ENCODE results near the gene FHL1. TPM values are rescaled to one million over a fixed set of nuclear protein-coding genes. Genes with fewer than 3 reads are reported as not detected.
"Not testable (repeated sequence)": the region's sequence is repeated elsewhere in the genome, so short reads cannot be mapped to it uniquely, and the experiment has no call there.

The FHL1 gene
- total RNA-seq, 1 experiment from 2014 or later: 51.8 TPM

DNA sequence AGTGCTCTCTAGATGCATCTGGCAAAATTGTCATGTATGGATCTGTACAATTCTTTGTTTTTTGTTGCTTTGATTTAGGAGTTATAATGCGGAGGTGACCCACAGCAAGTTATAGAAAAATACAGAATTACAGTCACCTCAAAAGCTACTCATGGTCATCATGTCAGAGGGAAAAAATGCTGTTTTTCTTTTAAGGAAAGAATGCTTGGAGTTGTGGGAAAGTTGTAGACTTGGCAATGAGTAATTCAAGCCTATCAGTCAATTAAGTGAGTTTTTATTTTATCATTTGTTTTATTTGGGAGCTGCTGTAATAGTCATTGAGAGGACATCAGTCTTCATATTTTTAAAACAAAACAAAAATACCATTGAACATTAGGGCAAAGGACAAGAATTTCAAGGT, 16.4 kb downstream of the FHL1 start:
- Histone ChIP-seq H2AFZ (ENCODE audit: low read length) (no peak overlapping the region), H3K9ac (ENCODE audit: low read length) (no peak overlapping the region), H3K4me2 (ENCODE audit: low read length) (no peak overlapping the region), H4K20me1 (ENCODE audit: low read length) (no peaks in the 10 kb centered on the region), H3K36me3 (ENCODE audit: low read depth, low read length) (no peaks in the 10 kb centered on the region), H3F3A (ENCODE audit: low read length, unreplicated experiment) (no peaks in the 10 kb centered on the region), H3K79me2 (ENCODE audit: low read length) (peaks cover 12% of the 10 kb centered on the region; the same call in 1 of the 2 replicates), H3K27me3 (ENCODE audit: low read length) (no peaks in the 10 kb centered on the region), H3K9me3 (ENCODE audit: low read length) (no peaks in the 10 kb centered on the region), H3K4me1 (ENCODE audit: insufficient read depth, low read length) (peaks cover 29% of the 10 kb centered on the region), H3K27ac (ENCODE audit: low read length) (no peak overlapping the region), H3K4me3 (ENCODE audit: low read length) (no peak overlapping the region), H3K9me2 (replicated peaks; ENCODE audit: low read length) (no peaks in the 10 kb centered on the region)
- ChIA-PET POLR2A (ENCODE audit: unreplicated experiment) (interaction anchor here (0.6 kb wide), 1 partner anchor 135 kb away, joined by 3 read pairs; no protein-coding TSS in a partner anchor), CTCF (interaction anchor here (1.0 to 2.9 kb wide), 3 partner anchors 32 to 135 kb away, joined by 3 to 36 read pairs (median 9); no protein-coding TSS in a partner anchor)
- no peak for TF ChIP-seq EZH2phosphoT487 (IDR thresholded peaks at IDR 0.05; ENCODE audit: borderline replicate concordance, low read length)
- TF ChIP-seq, protein P1, sequence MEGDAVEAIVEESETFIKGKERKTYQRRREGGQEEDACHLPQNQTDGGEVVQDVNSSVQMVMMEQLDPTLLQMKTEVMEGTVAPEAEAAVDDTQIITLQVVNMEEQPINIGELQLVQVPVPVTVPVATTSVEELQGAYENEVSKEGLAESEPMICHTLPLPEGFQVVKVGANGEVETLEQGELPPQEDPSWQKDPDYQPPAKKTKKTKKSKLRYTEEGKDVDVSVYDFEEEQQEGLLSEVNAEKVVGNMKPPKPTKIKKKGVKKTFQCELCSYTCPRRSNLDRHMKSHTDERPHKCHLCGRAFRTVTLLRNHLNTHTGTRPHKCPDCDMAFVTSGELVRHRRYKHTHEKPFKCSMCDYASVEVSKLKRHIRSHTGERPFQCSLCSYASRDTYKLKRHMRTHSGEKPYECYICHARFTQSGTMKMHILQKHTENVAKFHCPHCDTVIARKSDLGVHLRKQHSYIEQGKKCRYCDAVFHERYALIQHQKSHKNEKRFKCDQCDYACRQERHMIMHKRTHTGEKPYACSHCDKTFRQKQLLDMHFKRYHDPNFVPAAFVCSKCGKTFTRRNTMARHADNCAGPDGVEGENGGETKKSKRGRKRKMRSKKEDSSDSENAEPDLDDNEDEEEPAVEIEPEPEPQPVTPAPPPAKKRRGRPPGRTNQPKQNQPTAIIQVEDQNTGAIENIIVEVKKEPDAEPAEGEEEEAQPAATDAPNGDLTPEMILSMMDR (conservative IDR thresholded peaks at IDR 0.05; ENCODE audit: low read depth, low read length): no peak
- no peak for TF ChIP-seq EZH2 (IDR thresholded peaks at IDR 0.05; ENCODE audit: low read length, unreplicated experiment)
- intact Hi-C loops (cut with micrococcal nuclease): loop anchor here (5.0 kb wide), 2 partner anchors 116 to 324 kb away; partner anchors contain the start of gene BRS3
- BruUV-seq (replicated peaks): no TSS peak
- DNase-seq (no peak), ATAC-seq (no peak)

DNA sequence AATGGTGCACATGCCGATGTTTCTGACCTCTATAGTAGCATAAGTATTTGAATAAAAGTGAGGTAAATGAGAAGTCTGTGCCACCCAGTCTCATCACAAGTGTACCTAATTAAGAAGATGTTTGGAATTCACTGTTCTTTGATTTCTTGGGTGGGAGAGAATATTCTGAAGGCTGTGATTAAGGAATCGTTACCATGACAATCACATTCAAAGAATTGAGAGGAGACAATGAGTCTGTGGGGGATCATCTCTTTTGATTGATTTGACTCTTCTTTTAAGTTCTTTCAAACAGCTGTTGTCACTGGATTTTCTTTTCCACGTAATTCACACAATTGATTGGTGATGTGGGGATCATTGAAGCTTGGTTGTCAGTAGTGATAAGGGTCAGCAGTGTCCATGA, 18.1 kb downstream of the FHL1 start:
- DNase-seq: no peak
- no peaks in the 10 kb centered on the region for H3K36me3 ChIP-seq (ENCODE audit: low read depth, low read length)
- H3K9ac ChIP-seq (ENCODE audit: low read length): no peak overlapping the region
- peaks cover 34% of the 10 kb centered on the region for H3K4me1 ChIP-seq (ENCODE audit: insufficient read depth, low read length)
- no peaks in the 10 kb centered on the region for H3K27me3 ChIP-seq (ENCODE audit: low read length)
- BruUV-seq (replicated peaks): no TSS peak
- no peak overlapping the region for H3K27ac ChIP-seq (ENCODE audit: low read length)
- no peak overlapping the region for H3K4me2 ChIP-seq (ENCODE audit: low read length)
- no peaks in the 10 kb centered on the region for H3K9me2 ChIP-seq (replicated peaks; ENCODE audit: low read length)
- no peak overlapping the region for H2AFZ ChIP-seq (ENCODE audit: low read length)
- no peak overlapping the region for H3K4me3 ChIP-seq (ENCODE audit: low read length)
- CTCF ChIA-PET: interaction anchor here (1.5 kb wide), 1 partner anchor 137 kb away, joined by 7 read pairs; no protein-coding TSS in a partner anchor
- H3K9me3 ChIP-seq (ENCODE audit: low read length): no peaks in the 10 kb centered on the region
- TF ChIP-seq, protein P1 (conservative IDR thresholded peaks at IDR 0.05; ENCODE audit: low read depth, low read length): no peak
- no peaks in the 10 kb centered on the region for H3F3A ChIP-seq (ENCODE audit: low read length, unreplicated experiment)
- ATAC-seq: no peak
- peaks cover 12% of the 10 kb centered on the region; the same call in 1 of the 2 replicates for H3K79me2 ChIP-seq (ENCODE audit: low read length)
- intact Hi-C loops (cut with micrococcal nuclease): no loop called here
- no peaks in the 10 kb centered on the region for H4K20me1 ChIP-seq (ENCODE audit: low read length)
- POLR2A ChIA-PET (ENCODE audit: unreplicated experiment): no interaction called here

DNA sequence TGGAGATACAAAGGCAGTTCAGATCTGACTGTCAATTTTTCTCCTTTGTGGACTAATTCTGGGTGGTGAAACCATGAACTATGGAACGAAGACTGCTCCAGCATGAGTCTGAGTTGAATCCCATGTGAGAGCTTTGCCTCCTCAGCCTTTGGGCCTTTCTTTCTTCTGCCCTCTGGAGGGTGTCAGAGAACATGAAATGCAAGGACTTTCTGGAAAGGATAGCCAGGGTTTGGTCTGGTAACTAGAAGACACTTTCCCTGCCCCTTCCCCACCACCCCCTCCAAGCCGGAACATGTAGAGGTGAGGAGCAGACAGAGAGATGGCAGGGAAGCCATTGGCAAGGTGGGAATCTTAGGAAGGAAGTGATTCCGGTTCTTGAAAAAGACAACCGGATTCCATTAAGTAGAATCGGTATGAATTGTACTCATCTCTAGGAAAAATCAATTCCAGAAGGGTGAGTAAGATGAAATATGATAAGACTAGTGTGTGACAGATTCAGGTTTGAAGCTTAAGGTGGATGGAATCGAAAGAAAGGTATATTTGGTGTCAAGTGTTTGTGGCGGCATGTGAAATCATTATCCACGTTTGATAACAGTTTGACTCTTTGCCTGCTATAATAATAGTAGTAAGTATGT, 19.0 kb downstream of the FHL1 start:
- Histone ChIP-seq H3K36me3 (ENCODE audit: low read depth, low read length) (no peaks in the 10 kb centered on the region), H3K4me3 (ENCODE audit: low read length) (no peak overlapping the region), H3K4me1 (ENCODE audit: insufficient read depth, low read length) (peaks cover 34% of the 10 kb centered on the region), H3F3A (ENCODE audit: low read length, unreplicated experiment) (no peaks in the 10 kb centered on the region), H3K9me2 (replicated peaks; ENCODE audit: low read length) (no peaks in the 10 kb centered on the region), H2AFZ (ENCODE audit: low read length) (0 out of 2 replicates have a peak overlapping the region, but pooled peaks have one; percentile 31), H3K9me3 (ENCODE audit: low read length) (no peaks in the 10 kb centered on the region), H3K79me2 (ENCODE audit: low read length) (peaks cover 12% of the 10 kb centered on the region; the same call in 1 of the 2 replicates), H3K27ac (ENCODE audit: low read length) (peak overlapping the region; percentile 38), H4K20me1 (ENCODE audit: low read length) (no peaks in the 10 kb centered on the region), H3K9ac (ENCODE audit: low read length) (0 out of 2 replicates have a peak overlapping the region, but pooled peaks have one; percentile 14), H3K4me2 (ENCODE audit: low read length) (peak overlapping the region; percentile 59; the same call in 1 of the 2 replicates), H3K27me3 (ENCODE audit: low read length) (no peaks in the 10 kb centered on the region)
- BruUV-seq (replicated peaks): no TSS peak
- intact Hi-C loops (cut with micrococcal nuclease): loop anchor here (1.0 to 2.0 kb wide), 3 partner anchors 34 to 102 kb away; no protein-coding TSS in a partner anchor
- ChIA-PET CTCF (interaction anchor here (1.5 kb wide), 1 partner anchor 138 kb away, joined by 7 read pairs; no protein-coding TSS in a partner anchor), POLR2A (ENCODE audit: unreplicated experiment) (no interaction called here)
- ATAC-seq: peak; percentile 60
- peak; percentile 61 for DNase-seq
- TF ChIP-seq EZH2phosphoT487 (IDR thresholded peaks at IDR 0.05; ENCODE audit: borderline replicate concordance, low read length): no peak
- TF ChIP-seq, protein P1 (conservative IDR thresholded peaks at IDR 0.05; ENCODE audit: low read depth, low read length): peak; percentile 66

DNA sequence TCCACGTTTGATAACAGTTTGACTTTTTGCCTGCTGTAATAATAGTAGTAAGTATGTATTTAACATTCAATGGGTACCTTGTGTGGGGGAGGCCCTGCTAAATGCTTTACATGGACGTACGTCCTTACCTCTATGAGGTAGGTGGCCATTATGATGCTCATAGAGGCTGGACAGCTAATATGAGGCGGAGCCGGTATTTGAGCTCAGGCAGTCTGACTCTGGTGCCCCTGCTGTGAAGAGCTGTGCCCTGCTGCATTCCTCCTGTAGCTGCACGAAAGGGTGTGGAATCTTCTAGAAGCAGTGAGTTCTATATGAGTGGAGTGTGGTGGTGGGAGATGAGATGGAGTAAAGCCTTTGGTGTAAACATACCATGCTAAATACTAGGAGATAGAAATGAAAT, 20.7 kb downstream of the FHL1 start:
- not testable (repeated sequence) for H3K4me2 ChIP-seq (ENCODE audit: low read length); H3F3A ChIP-seq (ENCODE audit: low read length, unreplicated experiment)
- intact Hi-C loops (cut with micrococcal nuclease): loop anchor here (2.0 kb wide), 1 partner anchor 33 kb away; no protein-coding TSS in a partner anchor

More for the DNA sequence above, 20.7 kb downstream of the FHL1 start:
- DNase-seq; H2AFZ ChIP-seq (ENCODE audit: low read length); CTCF ChIA-PET; H3K36me3 ChIP-seq (ENCODE audit: low read depth, low read length); POLR2A ChIA-PET (ENCODE audit: unreplicated experiment); H4K20me1 ChIP-seq (ENCODE audit: low read length); H3K9me3 ChIP-seq (ENCODE audit: low read length); H3K9ac ChIP-seq (ENCODE audit: low read length); H3K27ac ChIP-seq (ENCODE audit: low read length); BruUV-seq (replicated peaks); H3K4me3 ChIP-seq (ENCODE audit: low read length); ATAC-seq; H3K27me3 ChIP-seq (ENCODE audit: low read length); H3K9me2 ChIP-seq (replicated peaks; ENCODE audit: low read length): not testable (repeated sequence)
- Histone ChIP-seq H3K79me2 (ENCODE audit: low read length) (peaks cover 12% of the 10 kb centered on the region; the same call in 1 of the 2 replicates), H3K4me1 (ENCODE audit: insufficient read depth, low read length) (peaks cover 28% of the 10 kb centered on the region)

Measured in PC-3 (cell line).